ENCODE measurements around the gene HSPA6.
"Not testable (repeated sequence)": the region's sequence is repeated elsewhere in the genome, so short reads cannot be mapped to it uniquely, and the experiment has no call there.

Gene HSPA6

DNA sequence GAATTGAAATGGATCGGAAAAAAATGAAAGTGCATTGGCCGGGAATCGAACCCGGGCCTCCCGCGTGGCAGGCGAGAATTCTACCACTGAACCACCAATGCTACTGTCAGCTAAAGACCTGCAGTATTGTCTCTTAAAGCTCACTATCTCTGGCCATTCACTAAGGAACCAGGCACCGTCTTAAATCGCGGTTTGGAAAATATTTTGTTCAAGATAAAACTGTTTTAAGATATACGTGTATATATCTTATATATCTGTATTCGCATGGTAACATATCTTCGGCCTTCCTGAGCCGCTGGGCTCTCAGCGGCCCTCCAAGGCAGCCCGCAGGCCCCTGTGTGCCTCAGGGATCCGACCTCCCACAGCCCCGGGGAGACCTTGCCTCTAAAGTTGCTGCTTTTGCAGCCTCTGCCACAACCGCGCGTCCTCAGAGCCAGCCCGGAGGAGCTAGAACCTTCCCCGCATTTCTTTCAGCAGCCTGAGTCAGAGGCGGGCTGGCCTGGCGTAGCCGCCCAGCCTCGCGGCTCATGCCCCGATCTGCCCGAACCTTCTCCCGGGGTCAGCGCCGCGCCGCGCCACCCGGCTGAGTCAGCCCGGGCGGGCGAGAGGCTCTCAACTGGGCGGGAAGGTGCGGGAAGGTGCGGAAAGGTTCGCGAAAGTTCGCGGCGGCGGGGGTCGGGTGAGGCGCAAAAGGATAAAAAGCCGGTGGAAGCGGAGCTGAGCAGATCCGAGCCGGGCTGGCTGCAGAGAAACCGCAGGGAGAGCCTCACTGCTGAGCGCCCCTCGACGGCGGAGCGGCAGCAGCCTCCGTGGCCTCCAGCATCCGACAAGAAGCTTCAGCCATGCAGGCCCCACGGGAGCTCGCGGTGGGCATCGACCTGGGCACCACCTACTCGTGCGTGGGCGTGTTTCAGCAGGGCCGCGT is at the start of gene HSPA6:
Gene HSPA6 (plus strand): TSS at position 724 of the 925 bp plus-strand sequence. CDS start 119 bp downstream, at position 843.
- DNase-seq (ENCODE audit: low read depth), result peak; percentile 89

DNA sequence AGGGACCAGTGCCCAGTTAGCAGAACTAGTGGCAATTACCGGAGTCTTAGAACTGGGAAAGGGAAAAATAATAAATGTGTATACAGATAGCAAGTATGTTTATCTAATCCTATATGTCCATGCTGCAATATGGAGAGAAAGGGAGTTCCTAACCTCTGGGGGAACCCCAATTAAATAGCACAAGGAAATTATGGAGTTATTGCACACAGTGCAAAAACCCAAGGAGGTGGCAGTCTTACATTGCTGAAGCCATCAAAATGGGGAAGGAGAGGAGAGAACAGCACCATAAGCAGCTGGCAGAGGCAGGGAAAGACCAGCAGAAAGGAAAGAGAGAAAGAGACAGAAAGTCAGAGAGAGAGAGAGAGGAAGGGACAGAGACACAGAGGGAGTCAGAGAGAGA is 46.6 kb upstream of the HSPA6 start:
- not testable (repeated sequence) for DNase-seq (ENCODE audit: low read depth); H3K4me3 ChIP-seq (ENCODE audit: low read length)

More for the DNA sequence above, at the start of gene HSPA6:
- H3K4me3 ChIP-seq (ENCODE audit: low read length), result peak within 1 kb of the TSS; percentile 63

- no peak for DNase-seq (ENCODE audit: low read depth)
- TF ChIP-seq CTCF (IDR thresholded peaks at IDR 0.05; ENCODE audit: insufficient read depth, low read depth, low read length, missing control alignments), result no peak
- H3K4me3 ChIP-seq (ENCODE audit: low read length), result no peak overlapping the region
Observed at GRCh38 chr1:161478985-161479384, 45.4 kb upstream of the HSPA6 start.

GRCh38 chr1:161480381-161481035 is 43.8 kb upstream of the HSPA6 start:
- peak; percentile 92 for DNase-seq (ENCODE audit: low read depth)
- no peak overlapping the region for H3K4me3 ChIP-seq (ENCODE audit: low read length)
- no peak for TF ChIP-seq CTCF (IDR thresholded peaks at IDR 0.05; ENCODE audit: insufficient read depth, low read depth, low read length, missing control alignments)

GRCh38 chr1:161481624-161482392 is 42.5 kb upstream of the HSPA6 start:
- DNase-seq (ENCODE audit: low read depth), result peak; percentile 97
- TF ChIP-seq CTCF (IDR thresholded peaks at IDR 0.05; ENCODE audit: insufficient read depth, low read depth, low read length, missing control alignments), result no peak
- no peak overlapping the region for H3K4me3 ChIP-seq (ENCODE audit: low read length)

GRCh38 chr1:161482610-161483009 is 41.7 kb upstream of the HSPA6 start:
- no peak overlapping the region for H3K4me3 ChIP-seq (ENCODE audit: low read length)
- no peak for TF ChIP-seq CTCF (IDR thresholded peaks at IDR 0.05; ENCODE audit: insufficient read depth, low read depth, low read length, missing control alignments)
- peak; percentile 27 for DNase-seq (ENCODE audit: low read depth)

GRCh38 chr1:161483361-161483760 is 41.0 kb upstream of the HSPA6 start:
- H3K4me3 ChIP-seq (ENCODE audit: low read length), result no peak overlapping the region
- DNase-seq (ENCODE audit: low read depth), result no peak
- no peak for TF ChIP-seq CTCF (IDR thresholded peaks at IDR 0.05; ENCODE audit: insufficient read depth, low read depth, low read length, missing control alignments)

Data from epithelial cell of esophagus (primary cell).